Keratinocyte (primary cell): ENCODE results near the gene P2RY13.

Source experiments
- EZH2 ChIP-seq: IDR thresholded peaks from one replicate; pipeline ENCODE4 v1.6.1; 2012; ENCODE audit warnings: inconsistent platforms, mild to moderate bottlenecking, low read length, moderate library complexity
- TF ChIP-seq, protein P1 (sequence below), 3 experiments: IDR thresholded peaks in 1 of 3; conservative IDR thresholded peaks in 1 of 3; optimal IDR thresholded peaks in 1 of 3; 2 replicates in 2 of 3; 3 replicates in 1 of 3; pipeline versions ENCODE3 to v1.5.1; 2011; ENCODE audit warnings: low read length in 3 of 3, mild to moderate bottlenecking in 3 of 3, moderate library complexity in 2 of 3, control low read depth in 1 of 3, inconsistent platforms in 1 of 3; ENCODE audit not compliant: insufficient read depth in 2 of 3; ENCODE audit errors: extremely low read depth in 1 of 3

DNA sequence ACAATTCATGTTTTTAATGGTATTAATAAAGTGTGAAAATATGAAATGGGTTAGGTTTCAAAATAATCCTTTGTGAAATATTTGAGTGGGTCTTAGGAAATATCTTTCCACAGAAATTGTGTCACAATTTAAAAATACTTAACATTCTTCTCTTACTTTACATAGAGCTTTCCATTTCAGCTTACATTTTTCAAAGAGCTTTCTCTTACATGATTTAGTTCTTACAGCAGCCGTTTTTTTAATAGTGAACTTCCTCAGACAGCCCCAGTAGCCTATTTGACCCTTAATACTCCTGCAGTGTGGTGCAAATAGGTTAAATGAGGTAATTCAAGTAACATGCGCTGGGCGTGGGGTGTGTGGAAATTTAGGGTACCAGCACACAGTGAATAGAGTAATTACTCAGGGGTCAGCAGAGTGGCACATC lies 33.4 kb upstream of the P2RY13 start:
- TF ChIP-seq, protein P1, sequence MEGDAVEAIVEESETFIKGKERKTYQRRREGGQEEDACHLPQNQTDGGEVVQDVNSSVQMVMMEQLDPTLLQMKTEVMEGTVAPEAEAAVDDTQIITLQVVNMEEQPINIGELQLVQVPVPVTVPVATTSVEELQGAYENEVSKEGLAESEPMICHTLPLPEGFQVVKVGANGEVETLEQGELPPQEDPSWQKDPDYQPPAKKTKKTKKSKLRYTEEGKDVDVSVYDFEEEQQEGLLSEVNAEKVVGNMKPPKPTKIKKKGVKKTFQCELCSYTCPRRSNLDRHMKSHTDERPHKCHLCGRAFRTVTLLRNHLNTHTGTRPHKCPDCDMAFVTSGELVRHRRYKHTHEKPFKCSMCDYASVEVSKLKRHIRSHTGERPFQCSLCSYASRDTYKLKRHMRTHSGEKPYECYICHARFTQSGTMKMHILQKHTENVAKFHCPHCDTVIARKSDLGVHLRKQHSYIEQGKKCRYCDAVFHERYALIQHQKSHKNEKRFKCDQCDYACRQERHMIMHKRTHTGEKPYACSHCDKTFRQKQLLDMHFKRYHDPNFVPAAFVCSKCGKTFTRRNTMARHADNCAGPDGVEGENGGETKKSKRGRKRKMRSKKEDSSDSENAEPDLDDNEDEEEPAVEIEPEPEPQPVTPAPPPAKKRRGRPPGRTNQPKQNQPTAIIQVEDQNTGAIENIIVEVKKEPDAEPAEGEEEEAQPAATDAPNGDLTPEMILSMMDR (optimal IDR thresholded peaks at IDR 0.05 in 1 of 3, IDR thresholded peaks at IDR 0.05 in 1 of 3, conservative IDR thresholded peaks at IDR 0.05 in 1 of 3; ENCODE audit: extremely low read depth in 1 of 3, insufficient read depth in 2 of 3, low read length in 3 of 3) = no peak
- TF ChIP-seq EZH2 = no peak
